Midbrain (tissue), 1 donor: ENCODE results near the gene PHF23.

Experiments
- DNase-seq: peaks from one replicate; lab custom pipeline; 2025; lab: John Stamatoyannopoulos, UW

PHF23 gene

GRCh38 chr17:7239091-7240027 is at the start of gene PHF23:
PHF23 (minus strand) TSS chr17:7239457; CDS start chr17:7239279, 178 bp downstream.
- DNase-seq: peak; percentile 100

- no peak for DNase-seq
These were observed 46.4 kb upstream of the PHF23 start for GRCh38 chr17:7285679-7286078.

GRCh38 chr17:7284911-7285310 is 45.7 kb upstream of the PHF23 start:
- no peak for DNase-seq

GRCh38 chr17:7283471-7284216 is 44.4 kb upstream of the PHF23 start:
- DNase-seq: no peak

- DNase-seq: no peak
These were observed 43.6 kb upstream of the PHF23 start for GRCh38 chr17:7282752-7283321.

- no peak for DNase-seq
These were observed 42.9 kb upstream of the PHF23 start for GRCh38 chr17:7281953-7282751.

GRCh38 chr17:7281074-7281952 is 42.1 kb upstream of the PHF23 start, which contains the start of gene SLC2A4:
SLC2A4 (plus strand) TSS chr17:7281718; CDS start chr17:7281935, 217 bp downstream.
- DNase-seq: peak; percentile 83

- DNase-seq: peak; percentile 83
These were observed 41.3 kb upstream of the PHF23 start for GRCh38 chr17:7280519-7281073.

GRCh38 chr17:7279448-7279847 is 40.2 kb upstream of the PHF23 start:
- DNase-seq: no peak

- no peak for DNase-seq
These were observed 27.5 kb upstream of the PHF23 start for GRCh38 chr17:7266784-7267183.

GRCh38 chr17:7263801-7264078 is 24.5 kb upstream of the PHF23 start:
- no peak for DNase-seq

- no peak for DNase-seq
These were observed 23.9 kb upstream of the PHF23 start for GRCh38 chr17:7262935-7263800.

- DNase-seq: no peak
These were observed 23.1 kb upstream of the PHF23 start, which contains the start of gene CLDN7 for GRCh38 chr17:7262192-7262934. CLDN7 (minus strand) TSS chr17:7262478; CDS start chr17:7262043, 435 bp downstream.

- no peak for DNase-seq
These were observed 22.3 kb upstream of the PHF23 start for GRCh38 chr17:7261379-7262191.

GRCh38 chr17:7260651-7261378 is 21.6 kb upstream of the PHF23 start:
- DNase-seq: no peak

- no peak for DNase-seq
These were observed 20.9 kb upstream of the PHF23 start for GRCh38 chr17:7260151-7260550.

- DNase-seq: no peak
These were observed 20.3 kb upstream of the PHF23 start for GRCh38 chr17:7259555-7259889.
